HG02678 (cell line): ENCODE measurements around the gene LAMTOR4.
A peak's percentile ranks its signal among the peaks of the same experiment; 100 is the strongest.
"Not testable (repeated sequence)": the region's sequence is repeated elsewhere in the genome, so short reads cannot be mapped to it uniquely, and the experiment has no call there.

Experiments
- ATAC-seq: cut with Tn5 transposase; IDR thresholded peaks from one replicate; pipeline ENCODE4 v1.9.1; 2021; ENCODE audit warnings: mild to moderate bottlenecking, moderate library complexity; ENCODE audit not compliant: unreplicated experiment

Gene LAMTOR4

GRCh38 chr7:100122067-100122466 is 26.7 kb upstream of the LAMTOR4 start:
- ATAC-seq: no peak

DNA sequence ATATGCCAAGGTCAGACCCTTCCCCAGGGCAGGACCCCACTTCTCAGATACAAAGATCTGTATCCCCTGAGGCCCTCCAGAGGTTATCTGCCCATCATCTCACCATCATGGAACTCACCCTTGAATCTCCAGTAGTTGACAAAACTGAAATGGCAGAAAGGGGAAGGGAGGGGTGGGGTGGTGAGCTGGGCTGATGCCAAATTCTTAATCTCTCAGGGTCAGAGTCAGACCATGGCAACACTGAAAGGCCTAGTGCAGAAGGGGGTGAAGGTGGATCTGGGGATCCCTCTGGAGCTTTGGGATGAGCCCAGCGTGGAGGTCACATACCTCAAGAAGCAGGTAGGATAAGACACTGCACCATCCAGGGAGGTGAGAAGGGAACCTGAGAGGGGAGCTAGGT is 26.1 kb upstream of the LAMTOR4 start:
- ATAC-seq: no peak

GRCh38 chr7:100124301-100125230 is 24.2 kb upstream of the LAMTOR4 start:
- ATAC-seq: no peak

DNA sequence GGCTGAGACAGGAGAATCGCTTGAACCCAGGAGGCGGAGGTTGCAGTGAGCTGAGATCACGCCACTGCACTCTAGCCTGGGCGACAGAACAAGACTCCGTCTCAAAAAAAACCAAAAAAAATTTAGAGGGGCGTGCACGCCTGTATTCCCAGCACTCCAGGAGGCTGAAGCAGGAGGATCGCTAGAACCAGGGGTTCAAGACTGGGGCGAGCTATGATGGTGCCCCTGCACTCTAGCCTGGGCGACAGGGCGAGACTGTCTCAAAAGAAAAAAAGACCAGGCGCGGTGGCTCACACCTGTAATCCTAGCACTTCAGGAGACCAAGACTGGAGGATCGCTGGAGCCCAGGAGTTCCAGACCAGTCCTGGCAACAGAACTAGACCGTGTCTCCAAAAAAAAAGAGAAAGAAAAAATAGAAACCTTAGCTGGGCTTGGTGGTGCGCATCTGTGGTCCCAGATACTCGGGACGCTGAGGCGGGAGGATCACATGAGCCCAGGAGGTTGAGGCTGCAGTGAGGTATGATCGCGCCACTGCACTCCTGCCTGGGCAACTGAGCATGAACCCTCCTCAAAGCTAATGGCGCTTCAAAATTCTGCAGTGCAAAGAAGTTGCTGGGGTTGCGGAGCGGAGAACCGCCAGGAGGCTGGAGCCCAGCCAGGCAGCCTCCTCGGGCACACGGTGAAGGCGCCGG is 22.3 kb upstream of the LAMTOR4 start:
- peak; percentile 15 for ATAC-seq

- peak; percentile 69 for ATAC-seq
Measured at GRCh38 chr7:100126931-100127865, 21.5 kb upstream of the LAMTOR4 start, which contains the start of gene MBLAC1. MBLAC1 (plus strand) TSS chr7:100126967; CDS start chr7:100127396, 429 bp downstream.

DNA sequence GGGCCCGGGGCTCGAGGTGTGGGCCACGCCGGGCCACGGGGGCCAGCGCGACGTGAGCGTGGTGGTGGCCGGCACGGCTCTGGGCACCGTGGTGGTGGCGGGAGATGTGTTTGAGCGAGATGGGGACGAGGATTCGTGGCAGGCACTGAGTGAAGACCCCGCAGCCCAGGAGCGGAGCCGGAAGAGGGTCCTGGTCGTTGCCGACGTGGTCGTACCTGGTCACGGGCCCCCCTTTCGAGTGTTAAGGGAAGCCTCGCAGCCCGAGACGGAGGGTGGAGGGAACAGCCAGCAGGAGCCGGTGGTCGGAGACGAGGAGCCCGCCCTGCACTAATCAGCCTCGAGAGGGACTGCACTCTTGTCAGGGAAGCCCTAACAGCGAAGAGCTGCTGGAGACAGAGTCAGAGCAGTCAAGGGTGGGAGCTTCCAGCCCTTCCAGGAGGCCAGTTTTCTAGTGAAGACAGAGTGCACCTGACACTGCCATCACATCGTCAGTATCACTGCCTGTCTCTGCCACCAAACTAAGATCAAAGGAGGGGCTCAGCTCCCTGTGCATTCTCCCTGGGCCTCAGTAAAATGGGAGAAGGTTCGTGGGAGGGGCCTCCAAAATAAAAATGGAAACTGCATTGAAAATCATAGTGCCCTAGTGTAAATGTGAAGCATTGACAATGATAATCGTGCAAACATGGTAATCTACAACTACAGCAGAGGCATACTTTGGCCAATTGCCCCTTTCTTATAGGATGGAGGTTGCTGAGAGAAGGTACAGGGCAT is 20.7 kb upstream of the LAMTOR4 start:
- no peak for ATAC-seq

DNA sequence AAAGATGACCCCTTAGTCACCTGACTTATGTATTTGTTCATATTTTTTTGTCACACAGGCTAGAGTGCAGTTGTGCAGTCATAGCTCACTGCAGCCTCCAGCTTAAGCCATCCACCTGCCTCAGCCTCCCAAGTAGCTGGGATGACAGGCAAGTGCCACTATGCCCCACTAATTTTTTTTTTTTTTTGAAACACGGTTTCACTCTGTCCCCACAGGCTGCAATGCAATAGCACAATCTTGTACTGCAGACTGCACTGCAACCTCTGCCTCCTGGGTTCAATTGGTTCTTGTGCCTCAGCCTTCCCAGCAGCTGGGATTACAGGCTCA is 20.1 kb upstream of the LAMTOR4 start:
- ATAC-seq: no peak

DNA sequence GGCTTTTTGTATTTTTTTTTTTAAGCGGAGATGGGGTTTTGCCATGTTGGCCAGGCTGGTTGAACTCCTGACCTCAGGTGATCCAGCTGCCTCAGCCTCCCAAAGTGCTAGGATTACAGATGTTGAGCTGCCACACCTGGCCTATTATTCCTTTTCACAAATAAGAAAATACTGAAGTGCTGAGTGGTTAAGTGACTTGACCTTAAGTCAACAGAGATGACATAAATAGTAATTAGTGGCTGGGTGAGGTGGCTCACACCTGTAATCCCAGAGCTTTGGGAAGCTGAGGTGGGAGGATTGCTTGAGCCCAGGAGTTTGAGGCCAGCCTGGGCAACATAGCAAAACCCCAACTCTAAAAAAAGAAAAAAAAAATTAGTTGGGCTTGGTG is 18.5 kb upstream of the LAMTOR4 start:
- ATAC-seq: not testable (repeated sequence)

GRCh38 chr7:100130608-100131453 is 17.9 kb upstream of the LAMTOR4 start:
- no peak for ATAC-seq

- no peak for ATAC-seq
Measured at GRCh38 chr7:100132126-100132525, 16.6 kb upstream of the LAMTOR4 start.

DNA sequence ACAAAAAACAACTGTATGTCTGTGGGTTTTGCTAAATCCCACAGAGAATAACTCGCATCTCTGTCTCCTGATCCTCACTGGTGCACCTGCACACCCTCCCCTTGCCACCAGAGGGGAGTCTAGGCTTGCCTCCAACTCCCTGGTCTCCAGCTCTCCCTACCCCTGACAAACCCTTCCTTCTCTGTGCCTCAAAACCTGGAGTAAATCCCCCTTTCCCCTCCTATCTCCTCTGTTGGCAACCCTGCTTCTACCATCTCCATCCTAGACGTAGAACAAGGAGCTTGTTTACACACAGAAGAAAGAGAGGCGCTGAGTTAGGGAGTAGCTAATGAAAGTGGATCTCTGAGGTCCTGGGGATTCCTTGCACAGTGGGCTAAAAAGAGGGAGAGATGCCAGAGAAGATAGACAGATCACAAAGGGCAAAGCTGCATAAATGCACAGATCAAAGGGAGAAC is 16.0 kb upstream of the LAMTOR4 start:
- peak; percentile 76 for ATAC-seq

GRCh38 chr7:100137851-100138760 is 10.6 kb upstream of the LAMTOR4 start:
- ATAC-seq: no peak

DNA sequence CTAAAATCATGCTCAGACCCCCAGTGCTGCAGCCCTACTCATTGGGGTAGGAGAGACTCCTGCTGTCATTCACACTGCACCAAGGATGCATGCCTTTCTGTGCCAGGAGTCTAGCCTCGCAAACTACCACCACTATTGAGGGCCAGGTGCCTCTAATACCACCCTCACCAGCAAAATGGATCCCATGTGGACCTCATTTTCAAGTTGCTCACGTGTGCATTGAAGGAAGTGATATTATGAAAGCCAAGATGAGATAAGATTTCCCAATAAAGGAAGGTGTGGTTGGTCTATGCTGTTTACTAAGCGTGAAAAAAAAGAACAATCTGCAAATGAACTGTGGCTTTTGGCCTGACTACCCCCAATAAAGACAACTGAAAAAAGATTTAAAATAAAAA is 7.2 kb upstream of the LAMTOR4 start:
- ATAC-seq: no peak

DNA sequence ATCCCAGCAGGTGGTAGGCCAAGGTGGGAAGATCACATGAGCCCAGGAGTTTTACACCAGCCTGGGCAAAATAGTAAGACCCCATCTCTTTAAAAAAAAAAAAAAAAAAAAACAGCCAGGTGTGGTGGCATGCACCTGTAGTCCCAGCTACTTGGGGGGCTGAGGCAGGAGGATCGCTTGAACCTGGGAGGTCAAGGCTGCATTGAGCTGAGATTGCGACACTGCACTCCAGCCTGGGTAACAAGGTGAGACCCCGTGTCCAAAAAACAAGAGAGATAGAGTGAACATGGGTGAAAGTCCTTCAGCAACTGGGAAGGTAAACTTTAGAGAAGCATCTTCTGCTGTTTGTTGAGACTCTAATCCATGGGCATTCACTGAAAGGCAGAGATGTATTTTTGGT is 6.3 kb upstream of the LAMTOR4 start:
- no peak for ATAC-seq

DNA sequence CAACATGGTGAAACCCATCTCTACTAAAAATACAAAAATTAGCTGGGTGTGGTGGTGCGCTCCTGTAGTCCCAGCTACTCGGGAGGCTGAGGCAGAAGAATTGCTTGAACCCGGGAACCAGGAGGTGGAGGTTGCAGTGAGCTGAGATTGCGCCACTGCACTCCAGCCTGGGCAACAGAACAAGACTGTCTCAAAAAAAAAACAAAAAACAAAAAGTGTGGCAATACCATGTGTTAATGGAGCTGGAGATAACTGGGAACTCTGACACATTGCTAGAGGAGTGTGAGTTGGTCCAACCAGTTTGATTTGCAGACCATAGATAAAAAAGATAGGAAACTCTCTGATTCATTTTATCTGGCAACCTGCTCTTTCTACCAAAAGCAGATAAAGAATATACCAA is 2.4 kb upstream of the LAMTOR4 start:
- ATAC-seq: not testable (repeated sequence)

DNA sequence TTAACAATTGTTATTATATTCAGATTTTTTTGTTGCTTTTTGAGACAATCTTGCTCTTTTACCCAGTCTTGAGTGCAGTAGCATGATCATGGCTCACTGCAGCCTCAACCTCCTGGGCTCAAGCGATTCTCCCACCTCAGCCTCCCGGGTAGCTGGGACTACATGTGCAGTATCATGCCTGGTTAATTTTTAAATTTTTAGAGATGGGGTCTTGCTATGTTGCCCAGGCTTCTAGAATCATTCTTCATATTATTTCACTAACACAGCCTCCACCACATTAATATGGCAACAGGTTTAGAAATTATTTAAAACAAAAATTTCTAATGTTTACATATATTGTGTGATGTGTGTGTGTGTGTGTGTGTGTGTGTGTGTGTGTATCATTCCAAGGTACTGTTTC is 1.4 kb upstream of the LAMTOR4 start:
- ATAC-seq: no peak

- ATAC-seq: no peak
Measured at GRCh38 chr7:100148225-100148558, 526 bp upstream of the LAMTOR4 start.

- no peak for ATAC-seq
Measured at GRCh38 chr7:100152404-100152803, 3.7 kb downstream of the LAMTOR4 start.
